ENCODE results near the gene CSNK1G1. TPM values are rescaled to one million over a fixed set of nuclear protein-coding genes. Genes with fewer than 3 reads are reported as not detected.

Gene CSNK1G1
- total and polyA plus RNA-seq, 3 donors from 2014 or later = 32.7 to 77.5 (median 59.6) TPM

GRCh38 chr15:64157599-64158125 lies 198.3 kb downstream of the CSNK1G1 start:
- H3K27ac ChIP-seq = no peak overlapping the region
- peaks cover 21% of the 10 kb centered on the region for H3K4me1 ChIP-seq
- no peaks in the 10 kb centered on the region for H3K27me3 ChIP-seq
- intact Hi-C loops (cut with DNase I; ENCODE audit: low total_unique reads) = no loop called here
- TF ChIP-seq POLR2A (IDR thresholded peaks at IDR 0.05) = no peak
- TF ChIP-seq, protein P1, sequence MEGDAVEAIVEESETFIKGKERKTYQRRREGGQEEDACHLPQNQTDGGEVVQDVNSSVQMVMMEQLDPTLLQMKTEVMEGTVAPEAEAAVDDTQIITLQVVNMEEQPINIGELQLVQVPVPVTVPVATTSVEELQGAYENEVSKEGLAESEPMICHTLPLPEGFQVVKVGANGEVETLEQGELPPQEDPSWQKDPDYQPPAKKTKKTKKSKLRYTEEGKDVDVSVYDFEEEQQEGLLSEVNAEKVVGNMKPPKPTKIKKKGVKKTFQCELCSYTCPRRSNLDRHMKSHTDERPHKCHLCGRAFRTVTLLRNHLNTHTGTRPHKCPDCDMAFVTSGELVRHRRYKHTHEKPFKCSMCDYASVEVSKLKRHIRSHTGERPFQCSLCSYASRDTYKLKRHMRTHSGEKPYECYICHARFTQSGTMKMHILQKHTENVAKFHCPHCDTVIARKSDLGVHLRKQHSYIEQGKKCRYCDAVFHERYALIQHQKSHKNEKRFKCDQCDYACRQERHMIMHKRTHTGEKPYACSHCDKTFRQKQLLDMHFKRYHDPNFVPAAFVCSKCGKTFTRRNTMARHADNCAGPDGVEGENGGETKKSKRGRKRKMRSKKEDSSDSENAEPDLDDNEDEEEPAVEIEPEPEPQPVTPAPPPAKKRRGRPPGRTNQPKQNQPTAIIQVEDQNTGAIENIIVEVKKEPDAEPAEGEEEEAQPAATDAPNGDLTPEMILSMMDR (IDR thresholded peaks at IDR 0.05) = no peak
- DNase-seq = no peak
- 83 to 100% methylated on average over 1 of the region's 1 CpG for WGBS, 2 donors
- no peaks in the 10 kb centered on the region for H3K36me3 ChIP-seq (ENCODE audit: low read depth, missing control alignments)
- no peak overlapping the region for H3K4me3 ChIP-seq
- no peaks in the 10 kb centered on the region for H3K9me3 ChIP-seq

- H3K27ac ChIP-seq = no peak overlapping the region
- no peak for DNase-seq
- no peaks in the 10 kb centered on the region for H3K36me3 ChIP-seq (ENCODE audit: low read depth, missing control alignments)
- 82 to 87% methylated on average over 16 of the region's 16 CpGs for WGBS, 2 donors
- peaks cover 23% of the 10 kb centered on the region for H3K4me1 ChIP-seq
- TF ChIP-seq, protein P1 (IDR thresholded peaks at IDR 0.05) = no peak
- TF ChIP-seq POLR2A (IDR thresholded peaks at IDR 0.05) = no peak
- no peaks in the 10 kb centered on the region for H3K27me3 ChIP-seq
- no peak overlapping the region for H3K4me3 ChIP-seq
- no peaks in the 10 kb centered on the region for H3K9me3 ChIP-seq
- intact Hi-C loops (cut with DNase I; ENCODE audit: low total_unique reads) = no loop called here
These were observed 199.2 kb downstream of the CSNK1G1 start for GRCh38 chr15:64156652-64157331.

- H3K4me1 ChIP-seq = peaks cover 21% of the 10 kb centered on the region
- no peak for DNase-seq
- H3K36me3 ChIP-seq (ENCODE audit: low read depth, missing control alignments) = no peaks in the 10 kb centered on the region
- no peaks in the 10 kb centered on the region for H3K27me3 ChIP-seq
- TF ChIP-seq, protein P1 (IDR thresholded peaks at IDR 0.05) = no peak
- no peak for TF ChIP-seq POLR2A (IDR thresholded peaks at IDR 0.05)
- H3K27ac ChIP-seq = no peak overlapping the region
- no peak overlapping the region for H3K4me3 ChIP-seq
- intact Hi-C loops (cut with DNase I; ENCODE audit: low total_unique reads) = no loop called here
- H3K9me3 ChIP-seq = no peaks in the 10 kb centered on the region
- 84 to 85% methylated on average over 14 to 15 of the region's 15 CpGs for WGBS, 2 donors
These were observed 199.9 kb downstream of the CSNK1G1 start for GRCh38 chr15:64155802-64156651.

DNA sequence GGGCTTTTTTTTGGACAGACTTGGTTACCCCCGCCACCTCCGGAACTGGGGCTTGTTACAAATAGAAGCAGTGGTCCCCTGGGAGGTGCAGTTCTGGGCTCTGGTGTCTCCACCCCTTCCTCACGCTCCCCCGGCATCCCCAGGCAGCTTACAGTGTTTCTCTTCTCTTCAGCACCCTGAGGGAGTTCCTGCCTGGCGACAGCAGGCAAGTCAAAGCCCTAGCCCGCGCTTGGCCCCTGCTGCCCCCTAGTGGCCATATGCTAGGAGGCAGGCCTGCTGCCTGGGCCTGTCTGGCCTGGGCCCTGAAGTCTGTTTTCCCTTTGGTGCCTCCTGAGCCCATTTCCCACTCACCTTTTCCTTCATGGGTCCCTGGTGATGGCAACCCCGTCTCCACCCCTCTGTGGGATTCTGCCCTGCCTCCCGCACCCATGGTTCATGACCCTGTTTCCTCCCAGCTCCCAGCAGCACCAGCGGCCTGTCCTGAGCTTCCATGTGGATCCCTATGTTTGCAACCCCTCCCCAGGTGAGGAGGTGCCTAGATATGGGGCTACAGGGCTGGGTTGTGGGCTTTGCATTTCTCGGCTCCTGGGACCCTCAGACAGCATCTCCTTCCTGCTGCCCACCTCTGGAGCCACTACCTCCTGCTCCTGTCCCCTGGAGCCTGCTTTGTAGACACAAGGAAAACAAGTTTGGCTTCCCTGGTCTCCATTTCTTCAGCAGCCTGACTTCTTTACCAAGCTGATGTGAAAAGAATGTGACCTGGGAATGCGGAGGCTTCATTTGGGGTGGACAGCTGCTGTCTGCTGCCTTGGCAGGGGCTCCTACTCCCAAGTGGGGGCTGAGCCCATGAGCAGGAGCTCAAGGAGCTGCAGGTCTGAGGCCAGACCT lies 202.2 kb downstream of the CSNK1G1 start:
- Histone ChIP-seq H3K4me3 (no peak overlapping the region), H3K36me3 (ENCODE audit: low read depth, missing control alignments) (no peaks in the 10 kb centered on the region), H3K27ac (no peak overlapping the region), H3K27me3 (no peaks in the 10 kb centered on the region), H3K9me3 (no peaks in the 10 kb centered on the region), H3K4me1 (peaks cover 19% of the 10 kb centered on the region)
- intact Hi-C loops (cut with DNase I; ENCODE audit: low total_unique reads) = loop anchor here (5.0 kb wide), 1 partner anchor 56 kb away; the partner anchor contains the start of gene SNX1
- TF ChIP-seq, protein P1 (IDR thresholded peaks at IDR 0.05) = peak; percentile 87 to 99 (median 92)
- TF ChIP-seq POLR2A (IDR thresholded peaks at IDR 0.05) = no peak
- peak; percentile 92 for DNase-seq
- 14 to 18% methylated on average over 8 to 12 of the region's 12 CpGs for WGBS, 2 donors
